Urinary bladder (tissue), 4 donors: ENCODE measurements around the gene PTH1R. TPM values are rescaled to one million over a fixed set of nuclear protein-coding genes. Genes with fewer than 3 reads are reported as not detected.

Experiments
- DNase-seq: peaks from one replicate; pipeline ENCODE4 v3.0.0-alpha.2; 2015; ENCODE audit errors: extremely low spot score
- H3K27ac ChIP-seq: one replicate; pipeline ENCODE4 v1.5.1; 2013; ENCODE audit warnings: low read depth, mild to moderate bottlenecking, moderate library complexity
- H3K36me3 ChIP-seq: one replicate; pipeline ENCODE4 v1.6.1; 2013; ENCODE audit warnings: mild to moderate bottlenecking, moderate library complexity; ENCODE audit not compliant: insufficient read depth
- H3K4me1 ChIP-seq: one replicate; pipeline ENCODE4 v1.6.1; 2013; ENCODE audit warnings: mild to moderate bottlenecking, moderate library complexity; ENCODE audit not compliant: insufficient read depth
- H3K4me3 ChIP-seq: one replicate; pipeline ENCODE4 v1.5.1; 2013; ENCODE audit warnings: low read depth, low read length
- WGBS: extraction: QIAGEN DNeasy Blood & Tissue Kit; methylation state at CpG from one replicate; pipeline ENCODE4 v1.1.7; 2013; 5-methylcytosine and 5-hydroxymethylcytosine counted together
- polyA plus RNA-seq: library from polyadenylated mRNA; stranded (reverse); fragments of 200-250 nt; gene quantifications from one replicate; pipeline ENCODE4 v1.2.3, GENCODE V29; 2013
- total RNA-seq: library from RNA; depleted of rRNA; stranded (reverse); fragments of >200 nt; gene quantifications from one replicate; pipeline ENCODE4 v1.2.3, GENCODE V29; 2014
- donor health status: healthy with polysubstance abuse.
- donor health status: healthy.

The PTH1R gene
- total and polyA plus RNA-seq, 2 donors = 11.5 to 26.4 TPM

- no peaks in the 10 kb centered on the region for H3K4me1 ChIP-seq
- 85% methylated on average over 5 of the region's 5 CpGs for WGBS
- no peak overlapping the region for H3K27ac ChIP-seq
- DNase-seq = no peak
- no peak overlapping the region for H3K4me3 ChIP-seq
- no peaks in the 10 kb centered on the region for H3K36me3 ChIP-seq
Observed at GRCh38 chr3:46854555-46854991, 22.9 kb upstream of the PTH1R start.

GRCh38 chr3:46856576-46857471 lies 20.7 kb upstream of the PTH1R start:
- Histone ChIP-seq H3K4me1 (no peaks in the 10 kb centered on the region), H3K4me3 (no peak overlapping the region), H3K27ac (no peak overlapping the region), H3K36me3 (no peaks in the 10 kb centered on the region)
- 90% methylated on average over 17 of the region's 17 CpGs for WGBS
- no peak for DNase-seq

- no peaks in the 10 kb centered on the region for H3K36me3 ChIP-seq
- H3K4me3 ChIP-seq = no peak overlapping the region
- H3K27ac ChIP-seq = no peak overlapping the region
- no peak for DNase-seq
- 82% methylated on average over 10 of the region's 10 CpGs for WGBS
- no peaks in the 10 kb centered on the region for H3K4me1 ChIP-seq
Observed at GRCh38 chr3:46857485-46858341, 19.8 kb upstream of the PTH1R start.

GRCh38 chr3:46858456-46858855 lies 19.1 kb upstream of the PTH1R start:
- no peak for DNase-seq
- no peaks in the 10 kb centered on the region for H3K36me3 ChIP-seq
- WGBS = 92% methylated on average over 6 of the region's 6 CpGs
- no peaks in the 10 kb centered on the region for H3K4me1 ChIP-seq
- no peak overlapping the region for H3K4me3 ChIP-seq
- no peak overlapping the region for H3K27ac ChIP-seq

GRCh38 chr3:46859001-46859710 lies 18.4 kb upstream of the PTH1R start:
- no peaks in the 10 kb centered on the region for H3K36me3 ChIP-seq
- H3K4me1 ChIP-seq = no peaks in the 10 kb centered on the region
- WGBS = 83% methylated on average over 11 of the region's 11 CpGs
- H3K4me3 ChIP-seq = no peak overlapping the region
- H3K27ac ChIP-seq = no peak overlapping the region
- DNase-seq = no peak

- Histone ChIP-seq H3K4me3 (no peak overlapping the region), H3K27ac (no peak overlapping the region), H3K36me3 (no peaks in the 10 kb centered on the region), H3K4me1 (no peaks in the 10 kb centered on the region)
- 85% methylated on average over 19 of the region's 19 CpGs for WGBS
- DNase-seq = no peak
Observed at GRCh38 chr3:46860017-46860809, 17.3 kb upstream of the PTH1R start.

GRCh38 chr3:46860810-46861604 lies 16.5 kb upstream of the PTH1R start:
- Histone ChIP-seq H3K4me1 (no peaks in the 10 kb centered on the region), H3K36me3 (no peaks in the 10 kb centered on the region), H3K4me3 (no peak overlapping the region), H3K27ac (no peak overlapping the region)
- DNase-seq = no peak
- 89% methylated on average over 10 of the region's 10 CpGs for WGBS

GRCh38 chr3:46861605-46862368 lies 15.7 kb upstream of the PTH1R start:
- 82% methylated on average over 12 of the region's 12 CpGs for WGBS
- H3K4me3 ChIP-seq = no peak overlapping the region
- no peak for DNase-seq
- no peaks in the 10 kb centered on the region for H3K36me3 ChIP-seq
- H3K27ac ChIP-seq = no peak overlapping the region
- no peaks in the 10 kb centered on the region for H3K4me1 ChIP-seq

GRCh38 chr3:46862369-46863025 lies 15.0 kb upstream of the PTH1R start:
- Histone ChIP-seq H3K36me3 (no peaks in the 10 kb centered on the region), H3K4me3 (no peak overlapping the region), H3K27ac (no peak overlapping the region), H3K4me1 (no peaks in the 10 kb centered on the region)
- 91% methylated on average over 7 of the region's 7 CpGs for WGBS
- no peak for DNase-seq

GRCh38 chr3:46863261-46863782 lies 14.2 kb upstream of the PTH1R start, which contains the start of gene MYL3:
Gene MYL3, minus strand, starts transcription at chr3:46863444. Its CDS starts 54 bp downstream, at chr3:46863390.
- H3K4me1 ChIP-seq = no peaks in the 10 kb centered on the region
- no peak within 1 kb of the TSS for H3K4me3 ChIP-seq
- DNase-seq = no peak
- no peak within 1 kb of the TSS for H3K27ac ChIP-seq
- H3K36me3 ChIP-seq = no peaks in the 10 kb centered on the region
- WGBS = 89% methylated on average over 7 of the region's 7 CpGs
